Stimulated activated CD4-positive, alpha-beta T cell treated with anti-CD3 and anti-CD28 coated beads, Interleukin-12 subunit alpha, Interleukin-12 subunit beta, amount 100 ng/mL, for 24 hours (primary cell): ENCODE data around the gene GOLGA6D.
"Not testable (repeated sequence)": the region's sequence is repeated elsewhere in the genome, so short reads cannot be mapped to it uniquely, and the experiment has no call there.

ENCODE experiments used
- DNase-seq, 2 experiments: peaks; one replicate each; pipeline ENCODE4 v3.0.0-alpha.2; 2020; ENCODE audit warnings: low read depth in 2 of 2

The GOLGA6D gene

DNA sequence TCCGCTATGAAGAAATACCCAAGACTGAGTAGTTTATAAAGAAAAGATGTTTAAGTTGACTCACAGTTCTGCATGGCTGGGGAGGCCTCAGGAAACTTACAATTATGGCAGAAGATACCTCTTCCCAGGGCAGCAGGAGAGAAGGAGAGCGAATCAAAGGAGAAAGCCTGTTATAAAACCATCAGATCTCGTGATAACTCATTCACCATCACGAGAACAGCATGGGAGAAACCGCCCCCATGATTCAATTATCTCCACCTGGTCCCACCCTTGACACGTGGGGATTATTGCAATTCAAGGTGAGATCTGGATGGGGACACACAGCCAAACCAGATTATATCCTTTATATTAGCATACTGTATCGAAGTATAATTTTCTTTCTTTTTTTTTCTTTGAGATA lies 49.5 kb downstream of the GOLGA6D start:
- DNase-seq: not testable (repeated sequence)

- DNase-seq: not testable (repeated sequence)
These were observed 51.2 kb downstream of the GOLGA6D start for GRCh38 chr15:75333654-75334419.

GRCh38 chr15:75335313-75335704 lies 52.7 kb downstream of the GOLGA6D start:
- DNase-seq: no peak

- peak; percentile 80 to 85 for DNase-seq
These were observed 53.2 kb downstream of the GOLGA6D start, which contains the start of gene COMMD4 for GRCh38 chr15:75335705-75336355. TSS of gene COMMD4 (plus strand) at chr15:75336063. CDS start at chr15:75336090, 27 bp downstream.

GRCh38 chr15:75338661-75339240 lies 56.1 kb downstream of the GOLGA6D start:
- no peak for DNase-seq

GRCh38 chr15:75339531-75340240 lies 57.1 kb downstream of the GOLGA6D start:
- no peak for DNase-seq

DNA sequence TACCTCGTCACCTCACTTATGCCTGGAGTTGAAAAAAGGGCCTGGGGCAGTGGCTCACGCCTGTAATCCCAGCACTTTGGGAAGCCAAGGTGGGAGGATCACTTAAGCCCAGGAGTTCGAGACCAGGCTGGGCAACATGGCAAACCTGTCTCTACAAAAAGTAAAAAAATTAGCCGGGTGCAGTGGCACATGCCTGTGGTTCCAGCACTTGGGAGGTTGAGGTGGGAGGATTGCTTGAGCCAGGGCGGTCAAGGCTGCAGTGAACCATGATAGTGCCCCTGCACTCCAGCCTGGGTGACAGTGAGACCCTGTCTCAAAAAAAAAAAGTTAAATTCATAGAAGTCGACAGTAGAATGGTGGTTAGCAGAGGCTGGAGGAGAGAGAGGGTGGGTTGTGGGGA lies 59.6 kb downstream of the GOLGA6D start:
- DNase-seq: no peak

DNA sequence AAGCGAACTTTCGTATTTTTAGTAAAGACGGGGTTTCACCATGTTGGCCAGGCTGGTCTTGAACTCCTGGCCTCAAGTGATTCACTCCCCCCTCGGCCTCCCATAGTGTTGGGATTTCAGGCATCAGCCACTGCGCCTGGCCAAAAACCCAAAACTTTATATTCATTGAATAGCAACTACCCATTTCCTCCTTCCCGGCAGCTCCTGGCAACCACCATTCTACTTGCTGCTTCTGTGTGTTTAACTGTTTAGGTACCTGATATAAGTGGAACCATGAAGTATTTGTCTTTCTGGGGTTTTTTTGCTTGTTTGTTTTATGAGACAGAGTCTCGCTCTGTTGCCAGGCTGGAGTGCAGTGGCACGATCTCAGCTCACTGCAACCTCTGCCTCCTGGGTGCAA lies 61.3 kb downstream of the GOLGA6D start:
- not testable (repeated sequence) for DNase-seq
